Measurements from ENCODE around the gene PPP1R3E.
"Not testable (repeated sequence)": the region's sequence is repeated elsewhere in the genome, so short reads cannot be mapped to it uniquely, and the experiment has no call there.

PPP1R3E gene

DNA sequence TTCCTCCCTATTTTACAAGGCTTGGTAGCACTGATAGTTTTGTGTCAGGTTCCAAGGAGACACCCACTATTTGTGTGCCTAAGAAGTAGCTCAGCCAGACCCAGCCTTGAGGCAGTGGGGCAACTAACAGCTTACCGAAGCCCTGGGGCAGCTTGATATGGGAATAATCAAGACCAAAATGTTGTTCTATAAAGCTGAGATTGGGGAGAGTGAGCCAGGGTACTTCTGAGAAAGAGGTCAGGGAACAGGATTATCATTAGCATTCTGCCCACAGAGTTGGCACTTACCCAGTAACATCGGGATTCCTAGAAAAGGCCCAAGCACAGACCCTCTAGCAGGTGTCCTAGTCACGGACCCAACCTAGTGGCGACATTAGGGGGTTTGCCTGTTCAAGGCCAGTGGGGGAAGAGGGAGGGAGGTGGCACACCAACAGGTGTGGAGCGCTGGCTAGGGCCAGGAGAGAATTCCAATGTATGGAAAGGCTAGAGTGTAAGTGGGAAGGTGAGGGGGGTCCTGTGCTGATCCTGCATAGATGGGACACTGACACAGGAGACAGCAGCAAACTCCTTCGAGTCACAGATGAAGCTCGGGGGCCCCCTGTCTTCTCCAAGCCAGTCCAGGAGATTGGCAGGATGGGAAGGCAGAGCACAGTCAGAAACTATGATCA lies 4.9 kb downstream of the PPP1R3E start:
- no peak for DNase-seq

DNA sequence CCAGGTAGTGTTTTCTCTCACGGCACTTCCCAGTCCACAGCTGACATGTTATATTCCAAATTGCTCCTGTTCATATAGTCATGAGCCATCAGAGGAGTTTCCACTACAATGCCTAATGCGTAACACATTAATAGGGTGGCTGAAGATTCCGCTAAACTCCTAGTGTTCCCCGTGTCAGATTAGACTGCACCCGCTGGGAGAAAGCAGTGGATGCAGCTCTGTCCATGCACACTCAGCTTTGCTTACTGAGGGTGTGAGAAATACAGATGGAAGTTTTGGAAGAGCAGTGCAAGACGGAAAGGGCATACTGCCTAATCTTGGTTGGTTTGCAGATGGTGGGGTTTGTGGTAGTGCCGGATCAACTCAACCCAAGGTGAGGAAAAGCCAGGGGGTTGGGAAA lies 5.6 kb downstream of the PPP1R3E start:
- DNase-seq = no peak

DNA sequence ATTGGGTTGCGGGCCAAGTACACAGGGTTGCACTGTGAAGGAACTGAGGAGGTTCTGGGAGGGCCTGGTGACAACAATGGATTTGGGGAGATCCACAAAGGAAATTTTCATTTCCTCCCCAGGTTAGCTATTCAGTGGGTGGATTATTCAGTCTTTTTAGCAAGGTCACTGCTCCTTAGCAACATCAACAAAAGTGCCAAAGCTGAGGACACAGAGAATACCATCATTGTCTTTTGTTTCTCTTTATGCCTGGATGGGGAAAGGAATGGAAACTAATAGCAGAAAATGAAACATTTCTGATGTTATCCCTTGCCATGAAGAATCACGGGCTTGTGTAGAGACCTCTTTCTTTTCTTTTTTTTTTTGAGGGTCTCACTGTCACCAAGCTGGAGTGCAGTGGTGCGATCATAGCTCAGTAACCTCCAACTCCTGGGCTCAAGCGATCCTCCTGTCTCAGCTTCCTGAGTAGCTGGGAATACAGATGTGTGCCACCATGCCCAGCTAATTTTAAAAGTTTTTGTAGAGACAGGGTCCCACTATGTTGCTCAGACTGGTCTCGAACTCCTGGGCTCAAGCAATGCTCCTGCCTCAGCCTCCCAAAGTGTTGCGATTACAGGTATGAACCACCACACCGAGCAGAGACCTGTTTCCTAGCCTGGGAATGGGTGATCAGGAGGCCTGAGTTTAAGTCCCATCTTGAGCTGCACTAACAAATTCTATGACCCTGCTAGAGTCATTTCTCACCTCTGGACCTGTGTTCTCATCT lies 6.5 kb downstream of the PPP1R3E start:
- no peak for DNase-seq

DNA sequence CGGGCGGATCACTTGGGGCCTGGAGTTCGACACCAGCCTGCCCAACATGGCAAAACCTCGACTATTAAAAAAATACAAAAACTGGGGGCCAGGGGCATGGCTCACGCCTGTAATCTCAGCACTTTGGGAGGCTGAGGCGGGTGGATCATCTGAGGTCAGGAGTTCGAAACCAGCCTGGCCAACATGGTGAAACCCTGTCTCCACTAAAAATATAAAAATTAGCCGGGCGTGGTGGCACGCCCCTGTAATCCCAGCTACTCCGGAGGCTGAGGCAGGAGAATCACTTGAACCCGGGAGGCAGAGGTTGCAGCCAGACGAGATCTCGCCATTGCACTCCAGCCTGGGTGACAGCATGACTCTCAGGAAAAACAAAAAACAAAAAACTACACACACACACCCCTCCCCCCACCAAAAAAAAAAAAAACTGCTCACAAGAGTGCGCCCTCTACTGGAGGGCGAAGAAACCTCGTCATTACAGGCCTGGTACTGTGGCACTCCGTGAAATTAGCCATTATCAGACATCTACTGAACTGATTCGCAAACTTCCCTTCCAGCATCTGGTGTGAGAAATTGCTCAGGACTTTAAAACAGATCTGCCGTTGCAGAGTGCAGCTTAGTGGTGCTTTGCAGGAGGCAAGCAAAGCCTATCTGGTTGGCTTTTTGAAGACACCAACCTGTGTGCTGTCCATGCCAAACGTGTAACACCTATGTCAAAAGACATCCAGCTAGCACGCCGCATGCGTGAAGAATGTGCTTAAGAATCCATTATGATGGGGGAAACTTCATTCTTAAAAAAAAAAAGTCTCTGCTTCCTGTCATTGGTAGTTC lies 7.7 kb downstream of the PPP1R3E start:
- DNase-seq = peak; percentile 56 to 73

DNA sequence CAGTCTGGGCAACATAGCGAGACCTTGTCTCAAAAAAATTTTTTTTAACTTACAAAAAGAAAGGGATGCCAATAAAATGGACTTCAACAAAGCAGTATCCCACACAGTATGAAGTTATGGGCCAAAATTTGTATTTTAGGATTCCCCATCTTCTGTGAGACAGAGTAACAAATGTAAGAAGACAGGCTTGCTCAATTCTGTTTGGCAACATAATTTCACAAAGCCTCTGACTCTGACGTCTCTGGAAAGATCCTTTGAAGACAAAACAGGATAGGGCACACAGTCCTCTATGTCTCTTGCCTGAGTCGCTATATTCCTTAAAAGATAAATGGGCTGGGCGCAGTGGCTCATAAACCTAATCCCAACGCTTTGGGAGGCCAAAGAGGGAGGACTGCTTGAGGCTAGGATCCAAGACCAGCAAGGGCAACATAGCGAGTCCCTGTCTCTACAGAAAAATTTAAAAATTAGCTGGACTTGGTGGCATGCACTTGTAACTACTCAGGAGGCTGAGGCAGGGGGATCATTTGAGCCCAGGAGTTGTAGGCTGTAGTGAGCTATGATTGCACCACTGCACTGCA lies 15.7 kb downstream of the PPP1R3E start:
- no peak for DNase-seq

GRCh38 chr14:23286020-23286901 lies 16.4 kb downstream of the PPP1R3E start, which contains the start of gene HOMEZ:
TSS of gene HOMEZ (minus strand) at chr14:23286132. CDS start at chr14:23285952, 180 bp downstream.
- DNase-seq = peak; percentile 96

DNA sequence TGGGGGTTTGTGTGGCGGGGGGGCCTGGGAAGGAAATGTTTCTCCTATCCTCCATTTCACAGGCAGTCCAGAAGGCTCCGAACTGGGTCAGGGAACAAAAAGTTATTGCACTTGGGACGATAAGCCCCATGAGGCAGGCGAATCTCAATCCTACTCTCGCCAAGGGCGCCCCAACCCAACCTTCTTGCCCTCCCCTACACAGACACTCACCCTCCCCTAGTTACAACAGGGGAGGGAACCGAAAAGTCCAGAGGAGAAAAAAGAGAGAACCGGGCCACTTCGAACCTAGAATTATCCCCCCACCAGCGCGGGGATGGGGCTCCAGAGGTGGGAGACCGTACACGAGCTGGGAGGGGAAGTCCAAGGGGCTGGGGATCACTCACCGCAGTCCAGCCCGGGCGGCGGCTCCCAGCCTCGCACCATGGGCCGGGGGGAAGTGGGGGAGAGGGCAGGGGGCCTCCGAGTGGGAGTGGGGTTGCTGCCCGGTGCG lies 17.1 kb downstream of the PPP1R3E start:
- DNase-seq = no peak

DNA sequence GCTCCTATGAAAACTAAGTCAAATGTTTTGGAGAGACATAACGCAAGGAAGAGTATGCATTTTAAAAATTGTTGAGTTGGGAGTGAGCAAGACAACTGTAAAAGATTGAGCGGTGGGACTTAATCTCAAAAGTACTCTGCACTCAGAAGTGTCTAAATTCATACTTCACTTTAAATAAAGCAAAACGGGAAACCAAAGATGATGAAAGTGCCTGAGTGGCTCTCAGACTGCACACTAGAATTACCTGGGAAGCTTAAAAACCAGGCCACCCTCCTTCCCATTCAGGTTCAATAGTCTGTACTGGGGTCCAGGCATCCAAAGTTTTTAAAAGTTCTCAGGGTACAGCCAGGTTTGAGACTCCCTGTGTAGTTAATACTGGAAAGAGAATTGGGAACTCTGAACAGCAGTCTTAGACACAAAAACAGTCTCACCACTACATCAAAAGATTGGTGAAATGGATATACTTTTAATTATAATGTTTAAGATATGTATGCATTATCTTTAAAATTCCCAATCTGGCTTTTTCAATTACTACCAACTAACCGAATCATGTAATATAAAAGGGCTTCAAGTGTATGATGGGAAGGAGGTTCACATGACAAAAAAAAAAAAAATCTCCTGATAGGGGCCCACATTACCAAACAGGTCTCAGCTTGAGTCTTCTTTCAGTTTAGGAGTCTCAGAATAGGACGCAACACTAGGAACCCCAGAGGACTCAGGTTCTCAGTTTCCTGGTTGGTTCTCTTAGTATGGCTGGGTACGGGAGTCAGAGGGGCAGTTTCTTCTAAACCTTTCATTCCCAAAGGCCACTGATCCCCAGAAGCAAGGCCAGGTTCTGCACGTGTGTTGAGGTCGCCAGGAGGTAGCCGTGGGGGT lies 17.8 kb downstream of the PPP1R3E start:
- peak in 1 of 2 donors; percentile 23 for DNase-seq

DNA sequence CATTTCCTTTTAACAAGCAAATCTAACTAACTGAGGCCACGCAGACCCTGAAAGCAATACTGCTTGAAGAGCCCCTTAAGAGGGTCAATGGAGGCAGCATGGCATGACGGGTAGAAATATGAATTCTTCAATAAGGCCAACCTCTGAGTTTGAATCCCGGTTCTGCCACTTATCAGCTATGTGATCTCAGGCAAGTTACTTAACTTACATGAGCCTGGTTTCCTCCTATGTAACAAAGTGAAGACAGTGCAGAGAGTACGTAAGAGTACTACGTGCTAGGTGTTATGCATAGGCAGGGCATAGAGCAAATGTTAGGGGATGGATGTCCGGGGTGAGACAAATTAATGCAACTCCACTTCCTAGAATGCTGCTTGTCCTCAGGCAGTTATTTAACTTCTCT lies 21.4 kb downstream of the PPP1R3E start:
- DNase-seq = no peak

DNA sequence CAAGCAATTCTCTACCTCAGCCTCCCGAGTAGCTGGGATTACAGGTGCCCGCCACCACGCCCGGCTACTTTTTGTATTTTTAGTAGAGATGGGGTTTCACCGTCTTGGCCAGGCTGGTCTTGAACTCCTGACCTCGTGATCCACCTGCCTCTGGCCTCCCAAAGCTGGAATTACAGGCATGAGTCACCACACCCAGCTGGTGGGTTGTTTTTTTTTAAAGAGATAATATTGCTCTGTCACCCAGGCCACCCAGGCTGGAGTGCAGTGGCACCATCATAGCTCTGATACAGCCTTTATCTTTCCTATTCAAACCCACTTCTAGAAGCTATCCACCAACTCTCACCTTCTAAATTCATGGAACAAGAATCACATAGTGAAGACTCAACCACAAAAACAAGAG lies 24.7 kb downstream of the PPP1R3E start:
- DNase-seq = not testable (repeated sequence)

- no peak for DNase-seq
These were observed 25.5 kb downstream of the PPP1R3E start for GRCh38 chr14:23277189-23277588.

- DNase-seq = no peak
These were observed 27.2 kb downstream of the PPP1R3E start for GRCh38 chr14:23275412-23275811.

- no peak for DNase-seq
These were observed 33.5 kb downstream of the PPP1R3E start for GRCh38 chr14:23269193-23269592.

DNA sequence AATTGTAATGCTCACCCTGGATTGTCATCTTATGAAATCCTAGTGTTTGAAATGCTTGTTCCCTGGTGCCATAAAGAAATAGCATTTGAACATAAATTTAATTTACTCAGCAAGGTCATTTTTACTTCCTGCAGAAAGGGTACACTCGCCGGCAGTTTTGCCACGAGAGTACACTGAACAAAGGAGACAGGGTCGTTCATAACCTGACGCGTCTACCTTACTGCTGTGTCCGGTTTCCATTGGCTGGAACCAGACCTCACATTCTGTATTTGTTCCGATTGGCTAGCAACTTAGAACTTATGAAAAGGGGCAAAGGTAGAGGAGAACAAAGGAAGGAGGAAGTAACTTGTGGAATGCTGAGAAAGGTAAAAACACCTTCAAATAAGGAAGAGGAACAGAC lies 41.8 kb downstream of the PPP1R3E start:
- DNase-seq = not testable (repeated sequence)

DNA sequence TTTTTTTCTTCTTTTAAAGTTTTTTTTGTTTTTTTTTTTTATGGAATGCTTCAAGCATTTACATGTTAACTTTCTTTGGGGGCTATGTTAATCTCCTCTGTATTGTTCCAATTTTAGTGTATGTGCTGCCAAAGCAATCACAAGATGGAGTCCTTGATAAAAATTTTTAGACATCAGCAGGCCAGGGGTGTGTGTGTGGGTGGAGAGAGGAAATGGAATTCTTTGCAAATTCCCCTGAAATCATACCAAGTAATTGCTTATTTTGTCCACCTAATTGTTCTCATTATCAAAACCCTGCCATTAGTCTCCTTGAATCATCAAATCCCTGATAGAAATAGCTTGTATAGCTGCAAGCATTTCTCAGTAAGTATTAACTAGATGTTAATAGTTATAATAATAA lies 43.2 kb downstream of the PPP1R3E start:
- DNase-seq = no peak

DNA sequence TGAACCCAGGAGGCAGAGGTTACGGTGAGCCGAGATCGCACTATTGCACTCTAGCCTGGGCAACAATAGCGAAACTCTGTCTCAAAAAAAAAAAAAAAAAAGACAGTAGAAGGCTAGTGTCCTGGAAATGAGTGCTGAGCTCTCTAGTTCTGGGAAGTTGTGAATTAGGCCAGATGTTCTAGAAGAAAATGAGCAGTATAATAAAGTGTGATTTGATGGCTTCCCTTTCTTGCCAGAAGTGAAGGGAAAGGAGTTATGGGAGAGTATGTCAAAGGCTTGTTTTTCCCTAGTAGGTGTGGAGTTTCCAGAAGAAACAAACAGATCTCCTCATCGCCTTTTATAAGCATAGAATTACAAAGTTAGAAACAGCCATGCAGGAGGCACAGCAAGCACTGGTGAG lies 44.4 kb downstream of the PPP1R3E start:
- no peak for DNase-seq

- no peak for DNase-seq
These were observed 50.0 kb downstream of the PPP1R3E start for GRCh38 chr14:23252420-23253333.

DNA sequence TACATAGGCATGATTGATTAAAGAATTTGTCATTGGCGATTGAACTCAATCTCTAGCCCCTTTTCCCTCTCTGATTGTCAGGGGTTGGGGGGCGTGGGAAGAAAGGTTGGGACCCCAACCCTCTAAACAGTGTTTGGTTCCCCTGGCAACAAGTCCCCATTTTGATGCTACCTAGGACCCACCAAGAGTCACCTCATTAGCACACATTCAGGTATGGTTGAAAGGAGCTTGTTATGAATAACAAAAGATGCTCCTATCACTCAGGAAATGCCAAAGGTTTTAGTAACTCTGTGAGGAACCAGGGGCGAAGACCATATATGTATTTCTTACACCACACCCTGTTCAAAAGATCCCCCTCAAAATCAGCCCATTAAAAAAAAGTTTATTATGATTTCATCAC lies 50.7 kb downstream of the PPP1R3E start:
- no peak for DNase-seq

DNA sequence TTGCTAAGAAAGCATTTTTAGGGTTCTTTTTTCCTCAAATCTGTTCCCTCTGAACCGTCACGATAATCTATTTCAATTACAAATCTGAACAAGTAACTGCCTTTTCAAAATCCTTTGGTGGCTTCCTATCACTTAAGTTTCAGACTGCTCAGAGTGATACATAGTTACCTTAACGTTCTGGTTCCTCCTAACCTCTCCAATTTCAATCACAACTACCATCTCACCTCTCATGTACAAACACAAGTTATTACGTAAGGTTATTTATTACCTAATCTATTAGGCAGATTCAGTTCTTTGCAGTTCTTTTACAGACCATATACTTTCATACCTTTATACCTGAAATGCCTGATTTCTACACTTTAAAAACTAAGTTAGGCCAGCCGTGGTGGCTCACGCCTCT lies 52.8 kb downstream of the PPP1R3E start:
- no peak for DNase-seq

DNA sequence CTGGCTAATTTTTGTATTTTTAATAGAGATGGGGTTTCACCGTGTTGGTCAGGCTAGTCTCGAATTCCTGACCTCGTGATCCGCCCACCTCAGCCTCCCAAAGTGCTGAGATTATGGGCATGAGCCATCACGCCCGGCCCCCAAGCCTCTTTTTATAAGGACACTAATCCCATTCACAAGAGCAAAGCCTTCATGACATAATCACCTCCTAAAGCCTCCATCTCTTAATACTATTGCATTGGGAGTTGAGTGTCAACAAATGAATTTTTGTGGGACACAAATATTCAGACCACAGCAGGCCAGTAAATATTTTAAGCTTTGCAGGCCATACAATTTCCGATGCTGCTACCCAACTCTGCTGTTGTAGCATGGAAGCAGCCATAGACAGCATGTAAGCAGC lies 54.1 kb downstream of the PPP1R3E start:
- DNase-seq = no peak

Data from CD4-positive, alpha-beta T cell treated with Interleukin-1 beta for 1 hour (primary cell).